Activated CD8-positive, alpha-beta memory T cell treated with anti-CD3 and anti-CD28 coated beads, Interleukin-2, amount 10 ng/mL, durations not matched to agents 7 days and 5 days (primary cell): ENCODE measurements around the gene ZNF75A. TPM values are rescaled to one million over a fixed set of nuclear protein-coding genes. Genes with fewer than 3 reads are reported as not detected.

ENCODE experiments used
- ATAC-seq: fragments of 150-1000 bp; cut with Tn5 transposase; one replicate; pipeline ENCODE4 v1.10.0; 2021; ENCODE audit warnings: moderate library complexity
- CTCF ChIA-PET: fragments of 350-600 bp; sonication (Branson Sonifier 250); formaldehyde crosslinking; loops from one replicate; lab custom pipeline; 2021; ENCODE audit warnings: antibody characterized with exemption; lab: Charles Lee
- DNase-seq: peaks from one replicate; pipeline ENCODE4 v3.0.0-alpha.2; 2020
- H3K27ac Mint-ChIP-seq: one replicate; pipeline ENCODE4 v1.8.0; 2021; ENCODE audit warnings: mild to moderate bottlenecking, mixed read lengths
- H3K27me3 Mint-ChIP-seq: one replicate; pipeline ENCODE4 v1.8.0; 2021; ENCODE audit warnings: mixed read lengths
- H3K36me3 Mint-ChIP-seq: one replicate; pipeline ENCODE4 v1.8.0; 2021; ENCODE audit warnings: mild to moderate bottlenecking, mixed read lengths
- H3K4me1 Mint-ChIP-seq: one replicate; pipeline ENCODE4 v1.8.0; 2021; ENCODE audit warnings: mixed read lengths
- H3K4me3 Mint-ChIP-seq: one replicate; pipeline ENCODE4 v1.8.0; 2021; ENCODE audit warnings: mild to moderate bottlenecking, moderate library complexity, mixed read lengths
- H3K9me3 Mint-ChIP-seq: one replicate; pipeline ENCODE4 v1.8.0; 2022; ENCODE audit warnings: low read depth, mixed read lengths
- total RNA-seq, 2 experiments: library from RNA; stranded (reverse); gene quantifications; one replicate each; pipeline ENCODE4 v1.2.3, GENCODE V29; 2021

The ZNF75A gene
- total RNA-seq, 2 experiments from 2014 or later: 37.5 to 38.4 TPM

DNA sequence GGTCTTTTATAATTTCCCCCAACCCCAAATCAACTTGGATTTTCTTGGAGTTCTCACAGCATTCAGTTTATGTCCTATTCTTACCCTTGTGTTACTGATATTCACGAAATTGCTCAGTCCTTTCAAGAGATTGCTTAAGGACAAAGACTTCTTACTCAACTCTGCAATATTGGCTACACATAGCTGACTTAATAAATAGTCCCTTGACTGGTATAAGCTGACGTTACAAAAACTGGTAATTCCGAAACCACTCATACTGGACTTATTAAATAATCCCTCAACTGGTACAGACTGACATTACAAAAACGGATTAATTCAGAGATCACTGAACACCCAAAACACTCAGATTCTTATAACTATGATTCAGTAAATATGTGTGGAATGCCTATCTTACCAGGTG is 927 bp upstream of the ZNF75A start:
- Mint-ChIP-seq H3K9me3 (peaks cover 35% of the 10 kb centered on the region), H3K4me1 (peaks cover 19% of the 10 kb centered on the region)

DNA sequence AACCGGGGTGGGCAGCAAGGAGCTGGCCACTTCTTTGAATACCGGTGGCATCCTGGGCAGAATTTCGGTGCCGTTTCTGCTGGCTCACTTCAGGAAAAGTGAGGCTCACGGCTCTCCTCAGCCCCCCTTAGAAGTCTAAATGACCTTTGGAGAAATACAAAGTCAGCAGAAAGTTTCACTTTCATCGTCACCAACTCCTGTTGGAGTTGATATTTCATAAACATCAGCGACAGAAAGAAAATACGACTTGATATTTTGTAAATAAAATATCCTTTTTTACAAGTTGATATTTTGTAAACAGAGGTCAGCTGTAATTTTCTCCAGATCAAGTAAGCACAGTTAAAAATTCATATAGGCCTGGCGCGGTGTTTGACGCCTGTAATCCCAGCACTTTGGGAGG is 781 bp downstream of the ZNF75A start:
- DNase-seq (no peak), ATAC-seq (no peak)
- H3K27ac Mint-ChIP-seq: peak overlapping the region; percentile 90
- peaks cover 32% of the 10 kb centered on the region for H3K9me3 Mint-ChIP-seq
- H3K36me3 Mint-ChIP-seq: peaks cover 81% of the 10 kb centered on the region
- H3K4me3 Mint-ChIP-seq: peak overlapping the region; percentile 71
- CTCF ChIA-PET: interaction anchor here (0.6 to 1.9 kb wide), 9 partner anchors 9 to 195 kb away, joined by 3 to 5 read pairs (median 3); partner anchors contain the start of genes ZNF174, ZNF200 and ZSCAN32
- H3K27me3 Mint-ChIP-seq: no peaks in the 10 kb centered on the region
- peaks cover 19% of the 10 kb centered on the region for H3K4me1 Mint-ChIP-seq

More for the DNA sequence above, 927 bp upstream of the ZNF75A start:
- peaks cover 81% of the 10 kb centered on the region for H3K36me3 Mint-ChIP-seq
- ATAC-seq (no peak), DNase-seq (no peak)
- H3K4me3 Mint-ChIP-seq: peak overlapping the region; percentile 71
- no peaks in the 10 kb centered on the region for H3K27me3 Mint-ChIP-seq
- CTCF ChIA-PET: interaction anchor here (0.6 to 1.6 kb wide), 5 partner anchors 18 to 74 kb away, joined by 3 to 4 read pairs (median 4); no protein-coding TSS in a partner anchor
- H3K27ac Mint-ChIP-seq: peak overlapping the region; percentile 90

DNA sequence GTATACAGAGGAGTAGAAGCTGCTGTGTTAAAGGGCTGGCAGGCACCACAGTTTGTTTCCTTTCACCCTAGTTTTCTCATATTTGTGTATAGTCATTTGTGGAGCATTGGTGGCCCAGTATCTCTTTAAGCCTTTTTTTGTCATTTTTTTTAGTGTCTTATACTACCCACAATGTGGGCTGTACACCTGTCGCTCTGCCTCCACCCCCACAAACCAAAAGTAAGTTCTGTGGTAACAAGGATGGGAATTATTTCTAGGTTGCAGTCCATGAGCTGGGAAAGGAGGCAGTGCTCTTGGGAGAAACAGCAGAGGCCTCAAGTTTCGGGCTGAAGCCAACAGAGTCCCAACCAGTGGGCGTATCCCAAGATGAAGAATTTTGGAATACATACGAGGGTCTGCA is 6.2 kb downstream of the ZNF75A start:
- Mint-ChIP-seq H3K4me3 (no peak overlapping the region), H3K27me3 (no peaks in the 10 kb centered on the region), H3K4me1 (peaks cover 2% of the 10 kb centered on the region), H3K36me3 (peaks cover 97% of the 10 kb centered on the region), H3K9me3 (peaks cover 45% of the 10 kb centered on the region), H3K27ac (no peak overlapping the region)
- CTCF ChIA-PET: no interaction called here
- no peak for DNase-seq
- no peak for ATAC-seq

DNA sequence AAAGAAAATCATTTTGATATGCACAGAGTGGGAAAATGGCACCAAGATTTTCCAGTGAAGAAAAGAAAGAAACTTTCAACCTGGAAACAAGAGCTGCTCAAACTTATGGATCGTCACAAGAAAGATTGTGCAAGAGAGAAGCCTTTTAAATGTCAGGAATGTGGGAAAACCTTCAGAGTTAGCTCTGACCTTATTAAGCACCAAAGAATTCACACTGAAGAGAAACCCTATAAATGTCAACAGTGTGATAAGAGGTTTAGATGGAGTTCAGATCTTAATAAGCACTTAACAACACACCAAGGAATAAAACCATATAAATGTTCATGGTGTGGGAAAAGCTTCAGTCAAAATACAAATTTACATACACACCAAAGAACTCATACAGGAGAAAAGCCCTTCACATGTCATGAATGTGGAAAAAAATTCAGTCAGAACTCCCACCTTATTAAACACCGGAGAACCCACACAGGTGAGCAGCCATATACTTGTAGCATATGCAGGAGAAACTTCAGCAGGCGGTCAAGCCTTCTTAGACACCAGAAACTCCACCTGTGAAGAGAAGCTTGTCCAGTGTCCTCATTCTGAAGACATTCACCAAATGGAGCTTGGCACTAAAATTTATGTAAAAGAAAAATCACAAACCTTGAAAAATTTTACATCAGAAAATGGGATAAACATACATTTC is 12.2 kb downstream of the ZNF75A start:
- CTCF ChIA-PET: interaction anchor here (0.7 to 1.5 kb wide), 2 partner anchors 9 to 12 kb away, joined by 3 to 4 read pairs; no protein-coding TSS in a partner anchor
- H3K36me3 Mint-ChIP-seq: peaks cover 79% of the 10 kb centered on the region
- no peaks in the 10 kb centered on the region for H3K4me1 Mint-ChIP-seq
- no peak overlapping the region for H3K4me3 Mint-ChIP-seq
- DNase-seq (no peak), ATAC-seq (no peak)
- H3K27ac Mint-ChIP-seq: no peak overlapping the region
- no peaks in the 10 kb centered on the region for H3K27me3 Mint-ChIP-seq
- peaks cover 62% of the 10 kb centered on the region for H3K9me3 Mint-ChIP-seq

DNA sequence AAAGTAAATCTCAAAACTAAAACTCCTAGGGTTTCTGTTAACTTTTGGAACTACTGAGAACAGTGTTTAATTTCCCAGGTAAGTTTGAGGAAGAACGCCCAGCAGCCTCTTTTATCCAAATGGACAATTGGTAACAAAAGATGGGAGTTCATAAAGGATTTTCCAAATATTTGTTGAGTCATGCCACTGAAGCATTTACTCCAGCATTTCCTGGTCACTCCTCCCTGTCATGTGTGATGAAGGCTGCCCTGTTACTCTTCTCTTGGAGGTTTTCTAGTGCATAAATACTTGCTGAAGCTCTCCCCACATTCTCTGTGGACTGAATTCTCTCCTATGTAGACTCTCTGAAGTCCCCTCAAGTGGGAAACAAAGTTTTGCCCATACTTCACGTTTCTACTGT is 16.5 kb downstream of the ZNF75A start:
- Mint-ChIP-seq H3K4me1 (no peaks in the 10 kb centered on the region), H3K27me3 (no peaks in the 10 kb centered on the region), H3K4me3 (no peak overlapping the region), H3K36me3 (peaks cover 37% of the 10 kb centered on the region), H3K9me3 (peaks cover 42% of the 10 kb centered on the region), H3K27ac (no peak overlapping the region)
- CTCF ChIA-PET: interaction anchor here (1.2 kb wide), 1 partner anchor 38 kb away, joined by 3 read pairs; no protein-coding TSS in a partner anchor
- DNase-seq: no peak
- no peak for ATAC-seq

DNA sequence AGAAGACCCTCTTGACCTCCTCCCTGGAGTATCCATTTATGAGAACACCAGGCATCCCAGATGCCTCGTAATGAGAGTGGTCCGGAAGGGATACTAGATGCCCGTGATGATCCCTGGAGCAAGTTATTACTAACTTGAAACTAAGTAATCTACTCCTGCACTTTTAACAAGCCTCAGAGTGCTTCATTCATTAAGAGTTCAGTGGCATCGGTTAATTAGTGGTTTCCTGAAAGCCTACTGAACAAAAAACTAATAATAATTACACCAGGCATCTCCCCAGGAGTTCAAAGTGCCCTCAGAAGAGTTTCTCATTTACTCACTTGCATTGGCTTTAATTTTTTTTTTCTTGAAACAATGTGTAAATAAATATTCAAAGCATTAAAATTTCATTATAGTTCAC is 22.2 kb downstream of the ZNF75A start:
- ATAC-seq (no peak), DNase-seq (no peak)
- Mint-ChIP-seq H3K9me3 (peaks cover 12% of the 10 kb centered on the region), H3K4me3 (no peak overlapping the region), H3K36me3 (peaks cover 3% of the 10 kb centered on the region), H3K4me1 (no peaks in the 10 kb centered on the region), H3K27me3 (no peaks in the 10 kb centered on the region), H3K27ac (no peak overlapping the region)
- CTCF ChIA-PET: no interaction called here

DNA sequence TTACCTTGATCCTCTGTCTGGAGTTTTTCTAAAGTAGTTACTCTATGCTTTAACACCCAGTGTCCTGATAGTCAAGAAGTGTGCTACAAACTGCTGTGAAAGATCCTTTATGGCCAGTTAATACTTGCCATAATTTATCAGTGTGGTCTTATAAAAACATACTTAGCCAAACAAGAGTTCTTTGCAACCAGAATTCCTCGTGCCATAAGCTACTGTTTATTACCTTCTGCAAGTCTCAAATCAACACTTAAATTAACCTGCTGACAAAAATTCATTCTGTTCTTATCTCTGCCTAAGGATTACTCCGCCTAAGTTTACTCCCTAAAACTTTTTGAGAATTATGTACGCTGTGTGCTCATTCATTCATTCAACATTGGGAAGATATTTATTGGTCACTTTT is 22.8 kb downstream of the ZNF75A start:
- H3K4me3 Mint-ChIP-seq: no peak overlapping the region
- ATAC-seq: no peak
- peaks cover 4% of the 10 kb centered on the region for H3K36me3 Mint-ChIP-seq
- DNase-seq: no peak
- no peak overlapping the region for H3K27ac Mint-ChIP-seq
- H3K9me3 Mint-ChIP-seq: peaks cover 12% of the 10 kb centered on the region
- H3K4me1 Mint-ChIP-seq: no peaks in the 10 kb centered on the region
- CTCF ChIA-PET: no interaction called here
- H3K27me3 Mint-ChIP-seq: no peaks in the 10 kb centered on the region

DNA sequence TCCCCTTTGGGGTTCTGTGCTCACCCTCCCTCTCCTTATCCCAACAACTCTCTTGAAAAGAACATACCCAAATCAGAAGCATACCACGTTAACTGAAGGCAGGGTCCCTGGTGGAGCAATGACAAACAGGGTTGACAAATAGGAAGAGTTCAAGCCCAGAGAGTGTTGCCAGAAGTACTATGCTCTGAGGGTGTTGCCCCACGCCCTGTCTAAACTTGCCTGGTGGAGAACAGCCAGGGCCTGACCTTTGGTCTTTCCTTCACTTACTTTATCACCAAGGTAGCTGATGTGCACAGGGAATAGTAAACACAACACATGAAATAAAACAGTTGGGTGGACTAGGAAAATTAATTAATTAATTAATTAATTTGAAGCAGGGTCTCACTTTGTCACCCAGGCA is 23.3 kb downstream of the ZNF75A start:
- Mint-ChIP-seq H3K27ac (no peak overlapping the region), H3K9me3 (peaks cover 13% of the 10 kb centered on the region), H3K36me3 (peaks cover 6% of the 10 kb centered on the region), H3K4me1 (no peaks in the 10 kb centered on the region), H3K4me3 (no peak overlapping the region), H3K27me3 (no peaks in the 10 kb centered on the region)
- DNase-seq (no peak), ATAC-seq (no peak)
- CTCF ChIA-PET: no interaction called here

DNA sequence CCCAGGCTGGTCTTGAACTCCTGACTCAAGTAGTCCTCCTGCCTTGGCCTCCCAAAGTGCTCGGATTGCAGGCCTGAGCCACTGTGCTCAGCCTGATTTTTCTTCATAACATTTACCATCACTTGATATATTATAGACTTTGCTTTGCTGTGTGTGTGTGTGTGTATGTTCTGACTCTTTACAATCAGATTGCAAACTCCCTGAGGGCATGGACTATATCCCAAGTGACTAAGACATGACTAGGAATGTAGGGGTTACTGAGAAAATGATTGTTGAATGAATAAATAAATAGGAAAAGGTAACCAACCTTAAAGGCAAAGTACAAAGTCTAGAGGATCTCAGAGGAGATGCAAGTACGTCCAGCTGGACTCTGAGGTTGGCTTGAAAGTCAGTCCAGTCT is 40.7 kb downstream of the ZNF75A start:
- Mint-ChIP-seq H3K4me3 (no peak overlapping the region), H3K36me3 (peaks cover 1% of the 10 kb centered on the region), H3K27me3 (no peaks in the 10 kb centered on the region), H3K27ac (no peak overlapping the region), H3K4me1 (no peaks in the 10 kb centered on the region), H3K9me3 (peaks cover 4% of the 10 kb centered on the region)
- CTCF ChIA-PET: no interaction called here
- ATAC-seq (no peak), DNase-seq (no peak)

DNA sequence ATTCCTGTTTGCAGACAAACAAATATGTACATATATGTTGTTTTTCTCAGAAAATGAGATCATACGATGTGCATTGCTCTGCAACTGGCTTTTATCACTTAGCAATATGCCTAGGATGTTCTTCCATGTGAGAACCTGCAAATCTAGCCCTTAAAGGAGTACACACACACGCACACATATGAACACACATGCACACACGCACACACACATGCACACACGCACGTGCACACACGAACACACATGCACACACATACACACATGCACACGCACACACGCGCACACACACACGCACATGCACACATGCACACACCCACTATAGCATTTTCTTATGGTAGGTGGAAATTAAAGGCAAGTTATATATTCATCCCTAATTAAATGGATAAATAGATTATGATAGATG is 42.3 kb downstream of the ZNF75A start:
- Mint-ChIP-seq H3K27me3 (no peaks in the 10 kb centered on the region), H3K36me3 (peaks cover 1% of the 10 kb centered on the region), H3K9me3 (peaks cover 2% of the 10 kb centered on the region), H3K4me1 (no peaks in the 10 kb centered on the region), H3K4me3 (no peak overlapping the region), H3K27ac (no peak overlapping the region)
- CTCF ChIA-PET: no interaction called here
- DNase-seq (no peak), ATAC-seq (no peak)

DNA sequence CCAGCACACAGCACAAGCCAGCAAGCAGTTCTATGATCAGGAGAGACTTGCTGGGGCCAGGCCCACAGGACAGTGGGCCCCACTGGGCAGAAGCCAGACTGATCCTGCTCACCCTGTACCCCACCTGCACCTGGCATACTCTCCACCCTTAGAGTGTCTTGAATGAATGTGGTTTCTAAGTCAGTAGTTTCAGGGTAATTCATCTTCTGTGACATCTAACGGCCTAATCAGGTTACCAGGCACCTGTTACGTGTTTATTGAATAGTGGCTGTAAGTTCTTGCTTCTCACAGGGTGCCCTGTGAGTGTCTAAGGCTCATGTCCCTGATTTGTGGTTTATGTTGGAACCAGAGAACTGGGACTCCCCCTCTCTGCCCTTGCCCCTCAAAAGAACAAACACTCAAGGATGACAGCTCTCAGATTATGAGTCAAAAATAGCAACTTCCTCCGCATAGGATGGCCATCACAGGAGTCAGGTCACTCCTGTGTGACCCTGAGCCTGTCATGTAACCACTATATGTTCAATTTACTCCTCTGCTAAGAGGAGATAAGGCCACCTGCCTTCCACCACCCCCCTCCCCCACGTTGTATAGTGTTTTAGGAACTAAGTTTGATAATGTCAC is 43.4 kb downstream of the ZNF75A start:
- ATAC-seq: no peak
- Mint-ChIP-seq H3K4me3 (no peak overlapping the region), H3K36me3 (peaks cover 1% of the 10 kb centered on the region), H3K9me3 (peaks cover 2% of the 10 kb centered on the region), H3K4me1 (peaks cover 2% of the 10 kb centered on the region), H3K27me3 (no peaks in the 10 kb centered on the region), H3K27ac (no peak overlapping the region)
- CTCF ChIA-PET: no interaction called here
- DNase-seq: no peak

DNA sequence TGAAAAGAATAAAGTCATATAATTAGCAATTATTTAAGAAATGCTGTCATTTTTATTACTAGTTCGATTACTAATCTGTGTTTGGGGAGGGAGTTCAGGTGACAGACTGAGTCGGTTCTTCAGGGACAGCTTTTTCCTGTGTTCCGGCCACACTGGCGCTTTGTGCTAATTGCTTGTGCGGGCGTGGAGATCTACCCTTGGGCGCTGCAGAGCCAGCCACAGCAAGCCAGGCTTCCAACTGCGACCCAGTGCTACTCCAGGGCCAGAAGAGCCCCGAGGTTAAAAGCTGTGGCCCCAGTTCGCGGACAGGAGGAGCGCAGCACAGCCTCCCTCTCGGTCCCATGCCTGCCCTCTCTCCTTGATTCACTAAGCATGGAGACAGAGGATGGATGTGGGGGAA is 43.9 kb downstream of the ZNF75A start:
- no peak for ATAC-seq
- no peak for DNase-seq
- Mint-ChIP-seq H3K9me3 (peaks cover 2% of the 10 kb centered on the region), H3K27me3 (no peaks in the 10 kb centered on the region), H3K4me1 (peaks cover 2% of the 10 kb centered on the region), H3K27ac (no peak overlapping the region), H3K4me3 (no peak overlapping the region), H3K36me3 (peaks cover 1% of the 10 kb centered on the region)
- CTCF ChIA-PET: no interaction called here

DNA sequence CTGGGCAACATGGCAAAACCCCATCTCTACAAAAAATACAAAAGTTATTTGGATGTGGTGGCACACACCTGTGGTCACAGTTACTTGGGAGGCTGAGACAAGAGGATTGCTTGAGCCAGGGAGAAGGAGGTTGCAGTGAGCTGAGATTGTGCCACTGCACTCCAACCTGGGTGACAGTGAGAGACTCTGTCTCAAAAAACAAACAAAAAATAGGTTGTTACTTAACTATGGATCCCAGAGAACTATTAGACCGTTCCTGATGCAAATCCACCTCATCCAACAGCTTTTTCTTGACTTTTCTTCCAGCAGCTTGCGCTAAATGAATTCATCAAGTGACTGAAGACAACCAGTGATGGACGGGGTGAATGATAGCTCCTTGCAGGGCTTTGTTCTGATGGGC is 50.3 kb downstream of the ZNF75A start, which contains the start of gene OR2C1:
TSS of gene OR2C1 (plus strand) at position 301 of the 400 bp plus-strand sequence. CDS start at position 353, 52 bp downstream.
- peaks cover 3% of the 10 kb centered on the region for H3K36me3 Mint-ChIP-seq
- DNase-seq: no peak
- CTCF ChIA-PET: no interaction called here
- no peak within 1 kb of the TSS for H3K4me3 Mint-ChIP-seq
- no peak within 1 kb of the TSS for H3K27ac Mint-ChIP-seq
- H3K27me3 Mint-ChIP-seq: peaks cover 6% of the 10 kb centered on the region
- ATAC-seq: no peak
- peaks cover 17% of the 10 kb centered on the region for H3K9me3 Mint-ChIP-seq
- H3K4me1 Mint-ChIP-seq: peaks cover 2% of the 10 kb centered on the region

DNA sequence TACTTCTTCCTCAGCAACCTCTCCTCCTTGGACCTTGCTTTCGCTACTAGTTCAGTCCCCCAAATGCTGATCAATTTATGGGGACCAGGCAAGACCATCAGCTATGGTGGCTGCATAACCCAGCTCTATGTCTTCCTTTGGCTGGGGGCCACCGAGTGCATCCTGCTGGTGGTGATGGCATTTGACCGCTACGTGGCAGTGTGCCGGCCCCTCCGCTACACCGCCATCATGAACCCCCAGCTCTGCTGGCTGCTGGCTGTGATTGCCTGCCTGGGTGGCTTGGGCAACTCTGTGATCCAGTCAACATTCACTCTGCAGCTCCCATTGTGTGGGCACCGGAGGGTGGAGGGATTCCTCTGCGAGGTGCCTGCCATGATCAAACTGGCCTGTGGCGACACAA is 50.8 kb downstream of the ZNF75A start:
- Mint-ChIP-seq H3K9me3 (peaks cover 19% of the 10 kb centered on the region), H3K4me3 (no peak overlapping the region), H3K27me3 (peaks cover 6% of the 10 kb centered on the region), H3K4me1 (peaks cover 2% of the 10 kb centered on the region), H3K36me3 (peaks cover 3% of the 10 kb centered on the region), H3K27ac (no peak overlapping the region)
- DNase-seq (no peak), ATAC-seq (no peak)
- CTCF ChIA-PET: no interaction called here
